GM13976 (cell line): ENCODE results near the gene SHD.
"Not testable (repeated sequence)": the region's sequence is repeated elsewhere in the genome, so short reads cannot be mapped to it uniquely, and the experiment has no call there.

Experiments used
- DNase-seq: peaks from one replicate; pipeline ENCODE4 v3.0.0; 2012; ENCODE audit warnings: low spot score
- CTCF ChIP-seq: IDR thresholded peaks from 2 replicates; pipeline ENCODE4 v1.5.1; 2012; ENCODE audit warnings: borderline replicate concordance, mild to moderate bottlenecking; ENCODE audit not compliant: insufficient read depth; ENCODE audit errors: extremely low read depth, missing control alignments, control extremely low read depth
- in situ Hi-C: fragments of 300-500 bp; cut with MboI; formaldehyde crosslinking; loops from one replicate; pipeline ENCODE4 v1.12.0; 2022; ENCODE audit warnings: low sequenced_read_pairs, mixed read lengths, inconsistent platforms; ENCODE audit not compliant: unreplicated experiment

SHD gene

GRCh38 chr19:4278419-4279266 is at the start of gene SHD:
SHD (plus strand) TSS chr19:4279266; CDS start chr19:4280064, 798 bp downstream.
- in situ Hi-C loops: no loop called here
- DNase-seq: no peak

DNA sequence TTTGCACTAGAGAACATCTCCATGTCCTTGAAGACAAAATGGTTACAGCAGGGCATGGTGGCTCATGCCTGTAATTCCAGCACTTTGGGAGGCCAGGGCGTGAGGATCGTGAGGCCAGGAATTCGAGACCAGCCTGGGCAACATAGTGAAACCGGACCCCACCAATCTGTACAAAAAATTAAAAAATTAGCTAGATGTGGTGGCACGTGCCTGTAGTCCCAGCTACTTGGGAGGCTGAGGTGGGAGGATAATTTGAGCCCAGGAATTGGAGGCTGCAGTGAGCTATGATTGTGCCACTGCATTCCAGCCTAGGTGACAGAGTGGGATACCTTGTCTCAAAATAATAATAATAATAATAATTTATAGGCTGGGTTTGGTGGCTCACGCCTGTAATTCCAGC is 48.8 kb upstream of the SHD start:
- in situ Hi-C loops, DNase-seq: not testable (repeated sequence)

More at GRCh38 chr19:4278419-4279266, at the start of gene SHD:
- no peak for TF ChIP-seq CTCF

GRCh38 chr19:4231521-4231920 is 47.5 kb upstream of the SHD start:
- in situ Hi-C loops: not testable (repeated sequence)

GRCh38 chr19:4232139-4232538 is 46.9 kb upstream of the SHD start:
- DNase-seq: not testable (repeated sequence)

More at GRCh38 chr19:4231521-4231920, 47.5 kb upstream of the SHD start:
- DNase-seq: not testable (repeated sequence)

GRCh38 chr19:4232614-4233281 is 46.3 kb upstream of the SHD start:
- in situ Hi-C loops: no loop called here
- no peak for DNase-seq
- no peak for TF ChIP-seq CTCF

More at GRCh38 chr19:4232139-4232538, 46.9 kb upstream of the SHD start:
- in situ Hi-C loops: not testable (repeated sequence)

DNA sequence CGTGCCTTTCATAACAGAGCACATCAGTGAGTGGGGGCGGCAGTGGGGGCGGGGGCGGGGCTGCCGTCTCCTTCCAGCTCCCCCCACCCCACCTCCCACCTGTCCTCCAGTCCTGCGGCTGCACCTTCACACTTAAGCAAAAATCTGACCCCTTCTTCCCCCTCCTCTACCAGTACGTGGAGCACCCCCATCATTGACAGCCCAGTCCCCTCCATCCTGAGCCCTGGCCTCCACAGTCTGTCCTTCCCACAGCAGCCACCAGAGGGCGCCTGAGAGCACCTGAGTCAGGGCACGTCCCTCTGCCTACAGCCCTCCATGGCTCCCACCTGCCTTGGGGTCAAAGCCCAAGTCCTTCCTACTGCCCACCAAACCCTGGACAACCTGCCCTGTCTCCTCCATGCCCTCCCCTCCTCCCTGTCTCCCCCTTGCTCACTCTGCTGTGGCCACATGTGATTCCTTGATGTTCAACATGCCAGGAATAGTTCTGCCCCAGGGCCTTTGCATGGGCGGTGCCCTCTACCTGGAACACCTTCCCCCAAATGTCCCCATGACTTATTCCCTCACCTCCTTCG is 45.7 kb upstream of the SHD start:
- in situ Hi-C loops: no loop called here
- DNase-seq: peak; percentile 76
- peak; percentile 91 for TF ChIP-seq CTCF

DNA sequence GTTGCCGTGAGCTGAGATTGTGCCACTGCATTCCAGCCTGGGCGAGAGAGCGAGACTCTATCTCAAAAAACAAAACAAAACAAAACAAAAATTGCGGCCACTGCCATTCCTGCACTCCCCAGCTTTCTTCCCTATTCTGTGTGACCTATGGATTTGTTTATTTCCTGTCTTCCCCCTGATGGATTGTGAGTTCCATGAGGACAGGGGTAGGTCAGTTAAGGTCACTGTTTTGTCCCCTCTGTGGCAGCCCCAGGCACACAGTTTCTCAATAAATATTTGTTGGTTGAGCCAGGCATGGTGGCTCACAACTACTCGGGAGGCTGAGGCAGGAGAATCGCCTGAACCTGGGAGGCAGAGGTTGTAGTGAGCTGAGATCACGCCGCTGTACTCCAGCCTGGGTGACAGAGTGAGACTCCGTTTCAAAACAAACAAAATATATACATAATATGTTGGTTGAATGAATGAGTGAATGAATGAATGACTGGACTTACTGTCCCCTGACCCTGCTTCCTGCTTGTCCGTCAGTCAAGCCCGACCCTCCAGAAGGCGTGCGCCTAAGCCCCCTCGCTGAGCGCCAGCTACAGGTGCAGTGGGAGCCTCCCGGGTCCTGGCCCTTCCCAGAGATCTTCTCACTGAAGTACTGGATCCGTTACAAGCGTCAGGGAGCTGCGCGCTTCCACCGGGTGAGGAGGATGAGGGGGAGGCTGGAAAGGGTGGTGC is 44.8 kb upstream of the SHD start:
- in situ Hi-C loops: no loop called here
- no peak for TF ChIP-seq CTCF
- no peak for DNase-seq

- TF ChIP-seq CTCF: no peak
- DNase-seq: no peak
Observed at GRCh38 chr19:4234862-4235201, 44.2 kb upstream of the SHD start.

GRCh38 chr19:4237510-4237909 is 41.6 kb upstream of the SHD start:
- DNase-seq, in situ Hi-C loops: not testable (repeated sequence)

More at GRCh38 chr19:4234862-4235201, 44.2 kb upstream of the SHD start:
- in situ Hi-C loops: no loop called here
